Memory B cell (primary cell): ENCODE measurements around the gene NFKBIZ.
A peak's percentile ranks its signal among the peaks of the same experiment; 100 is the strongest.
"Not testable (repeated sequence)": the region's sequence is repeated elsewhere in the genome, so short reads cannot be mapped to it uniquely, and the experiment has no call there.

Experiments used
- ATAC-seq: fragments of 150-1000 bp; cut with Tn5 transposase; 2 replicates; pipeline ENCODE4 v1.10.0; 2021; ENCODE audit warnings: low read depth, mild to moderate bottlenecking, moderate library complexity
- DNase-seq, 2 donors: peaks; one replicate each; pipeline ENCODE4 v3.0.0; 2022; ENCODE audit warnings: low spot score in 2 of 2
- H3K27ac Mint-ChIP-seq: one replicate; pipeline ENCODE4 v1.8.0; 2022; ENCODE audit warnings: mild to moderate bottlenecking, moderate library complexity, mixed read lengths
- H3K27me3 Mint-ChIP-seq: one replicate; pipeline ENCODE4 v1.8.0; 2022; ENCODE audit warnings: mixed read lengths
- H3K36me3 Mint-ChIP-seq: one replicate; pipeline ENCODE4 v1.8.0; 2022; ENCODE audit warnings: mild to moderate bottlenecking, mixed read lengths
- H3K4me1 Mint-ChIP-seq: one replicate; pipeline ENCODE4 v1.8.0; 2022; ENCODE audit warnings: mixed read lengths
- H3K4me3 Mint-ChIP-seq: one replicate; pipeline ENCODE4 v1.8.0; 2022; ENCODE audit warnings: mild to moderate bottlenecking, moderate library complexity, mixed read lengths
- H3K9me3 Mint-ChIP-seq: one replicate; pipeline ENCODE4 v1.8.0; 2022; ENCODE audit warnings: mixed read lengths

NFKBIZ gene

GRCh38 chr3:101862416-101863165 lies 13.3 kb downstream of the NFKBIZ start:
- Mint-ChIP-seq H3K4me3 (no peak overlapping the region), H3K9me3 (peaks cover 2% of the 10 kb centered on the region), H3K27ac (peak overlapping the region; percentile 66), H3K4me1 (peaks cover 21% of the 10 kb centered on the region), H3K27me3 (no peaks in the 10 kb centered on the region), H3K36me3 (peaks cover 34% of the 10 kb centered on the region)
- no peak for ATAC-seq
- no peak for DNase-seq

DNA sequence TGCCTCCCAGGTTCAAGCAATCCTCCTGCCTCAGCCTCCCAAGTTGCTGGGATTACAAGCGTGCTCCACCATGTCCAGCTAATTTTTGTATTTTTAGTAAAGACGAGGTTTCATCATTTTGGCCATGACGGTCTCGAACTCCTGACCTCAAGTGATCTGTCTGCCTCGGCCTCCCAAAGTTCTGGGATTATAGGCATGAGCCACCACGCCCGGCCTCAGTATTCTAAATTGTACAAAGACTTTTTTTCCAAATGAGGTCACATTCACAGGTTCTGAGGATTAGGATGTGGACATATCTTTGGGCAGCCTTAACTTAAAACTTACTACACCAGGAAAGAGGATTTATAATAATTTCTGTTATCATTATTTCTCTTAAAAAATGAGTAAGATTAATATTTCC lies 15.6 kb downstream of the NFKBIZ start:
- Mint-ChIP-seq H3K36me3 (peaks cover 19% of the 10 kb centered on the region), H3K4me1 (peaks cover 29% of the 10 kb centered on the region)
- H3K9me3 Mint-ChIP-seq, H3K4me3 Mint-ChIP-seq, H3K27ac Mint-ChIP-seq, H3K27me3 Mint-ChIP-seq, DNase-seq, ATAC-seq: not testable (repeated sequence)

DNA sequence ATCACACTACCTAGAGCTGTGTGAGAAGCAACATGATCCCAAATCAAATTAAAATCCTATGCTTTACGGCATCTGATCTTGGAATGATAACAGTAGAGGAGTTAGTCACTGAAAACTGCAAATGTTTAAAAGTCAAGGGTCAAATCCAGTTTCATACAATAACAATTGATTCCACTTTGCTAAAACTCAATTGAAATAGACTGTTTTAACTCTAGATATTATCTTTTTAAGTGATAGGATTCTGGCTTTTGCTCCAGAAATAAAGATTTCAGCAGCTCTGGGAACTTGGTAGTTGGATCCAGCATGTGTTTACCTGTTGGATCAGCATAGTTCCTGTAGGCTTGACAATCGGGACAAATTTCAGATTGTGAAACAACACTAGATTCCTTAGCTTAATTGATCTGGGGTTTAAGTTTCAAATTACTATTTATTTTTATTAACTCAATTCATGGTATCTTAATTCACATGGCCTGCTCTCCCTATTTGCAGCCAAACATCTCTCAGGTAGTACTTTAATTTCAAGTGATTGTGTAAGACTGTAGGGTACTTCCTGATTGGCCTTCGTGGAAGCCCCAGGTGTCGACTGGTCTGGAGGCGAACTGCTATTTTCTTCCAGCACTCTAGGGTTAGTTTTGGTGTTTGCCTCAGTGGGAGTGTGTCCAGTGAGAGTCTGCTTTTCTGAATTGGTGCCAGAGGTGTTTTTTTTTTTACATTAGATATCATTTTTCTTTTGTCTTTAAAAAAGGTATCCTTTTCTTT lies 16.6 kb downstream of the NFKBIZ start:
- H3K9me3 Mint-ChIP-seq: peaks cover 2% of the 10 kb centered on the region
- peaks cover 29% of the 10 kb centered on the region for H3K4me1 Mint-ChIP-seq
- DNase-seq (no peak), ATAC-seq (peak; percentile 28)
- no peak overlapping the region for H3K27ac Mint-ChIP-seq
- H3K27me3 Mint-ChIP-seq: no peaks in the 10 kb centered on the region
- peaks cover 14% of the 10 kb centered on the region for H3K36me3 Mint-ChIP-seq
- H3K4me3 Mint-ChIP-seq: no peak overlapping the region

GRCh38 chr3:101867511-101867910 lies 18.2 kb downstream of the NFKBIZ start:
- ATAC-seq (no peak), DNase-seq (no peak)
- H3K36me3 Mint-ChIP-seq: peaks cover 1% of the 10 kb centered on the region
- H3K9me3 Mint-ChIP-seq: no peaks in the 10 kb centered on the region
- H3K27ac Mint-ChIP-seq: peak overlapping the region; percentile 11
- no peak overlapping the region for H3K4me3 Mint-ChIP-seq
- no peaks in the 10 kb centered on the region for H3K27me3 Mint-ChIP-seq
- peaks cover 15% of the 10 kb centered on the region for H3K4me1 Mint-ChIP-seq

GRCh38 chr3:101867996-101868395 lies 18.7 kb downstream of the NFKBIZ start:
- no peaks in the 10 kb centered on the region for H3K27me3 Mint-ChIP-seq
- H3K27ac Mint-ChIP-seq: peak overlapping the region; percentile 11
- no peak for ATAC-seq

DNA sequence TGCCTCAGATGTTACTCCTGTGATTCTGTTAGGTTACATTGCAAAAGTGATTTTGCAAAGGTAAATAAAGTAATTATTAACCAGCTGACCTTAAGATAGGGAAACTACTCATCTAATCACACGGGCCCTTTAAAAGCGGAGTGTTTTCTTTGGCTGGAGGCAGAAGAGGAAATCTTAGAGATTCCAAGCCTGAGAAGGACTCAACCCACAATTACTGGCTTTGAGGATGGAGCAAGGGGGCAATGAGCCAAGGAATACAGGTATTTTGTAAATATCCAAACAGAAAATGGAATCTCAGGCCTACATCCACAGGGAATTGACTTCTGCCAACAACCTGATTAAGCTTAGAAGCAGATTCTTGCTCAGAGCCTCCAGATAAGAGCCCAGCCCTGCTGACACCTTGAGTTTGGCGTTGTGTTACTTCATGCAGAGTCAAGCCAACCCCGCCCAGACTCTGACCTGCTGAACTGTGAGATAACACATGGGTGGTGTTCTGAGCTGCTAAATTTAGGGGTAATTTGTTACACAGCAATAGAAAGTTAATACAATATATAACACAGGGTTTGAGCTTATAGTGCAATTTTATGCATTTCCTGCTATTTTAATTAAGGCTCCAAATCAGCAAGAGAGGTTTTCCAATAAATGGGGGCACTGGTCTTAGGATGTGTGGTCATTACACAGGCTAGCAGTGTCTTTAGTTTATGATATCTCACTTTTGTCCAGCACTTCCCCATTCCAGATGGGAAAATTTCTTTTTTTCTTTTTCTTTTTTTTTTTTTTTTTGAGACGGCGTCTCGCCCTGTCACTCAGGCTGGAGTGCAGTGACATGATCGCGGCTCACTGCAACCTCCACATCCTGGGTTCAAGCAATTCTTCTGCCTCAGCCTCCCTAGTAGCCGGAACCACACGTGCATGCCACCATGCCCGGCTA lies 19.5 kb downstream of the NFKBIZ start:
- Mint-ChIP-seq H3K36me3 (no peaks in the 10 kb centered on the region), H3K27ac (no peak overlapping the region), H3K4me3 (no peak overlapping the region), H3K27me3 (no peaks in the 10 kb centered on the region), H3K4me1 (peaks cover 16% of the 10 kb centered on the region), H3K9me3 (no peaks in the 10 kb centered on the region)
- no peak for DNase-seq
- peak; percentile 60 for ATAC-seq

More at GRCh38 chr3:101867996-101868395, 18.7 kb downstream of the NFKBIZ start:
- Mint-ChIP-seq H3K4me1 (peaks cover 15% of the 10 kb centered on the region), H3K4me3 (no peak overlapping the region), H3K9me3 (no peaks in the 10 kb centered on the region), H3K36me3 (no peaks in the 10 kb centered on the region)
- DNase-seq: no peak

DNA sequence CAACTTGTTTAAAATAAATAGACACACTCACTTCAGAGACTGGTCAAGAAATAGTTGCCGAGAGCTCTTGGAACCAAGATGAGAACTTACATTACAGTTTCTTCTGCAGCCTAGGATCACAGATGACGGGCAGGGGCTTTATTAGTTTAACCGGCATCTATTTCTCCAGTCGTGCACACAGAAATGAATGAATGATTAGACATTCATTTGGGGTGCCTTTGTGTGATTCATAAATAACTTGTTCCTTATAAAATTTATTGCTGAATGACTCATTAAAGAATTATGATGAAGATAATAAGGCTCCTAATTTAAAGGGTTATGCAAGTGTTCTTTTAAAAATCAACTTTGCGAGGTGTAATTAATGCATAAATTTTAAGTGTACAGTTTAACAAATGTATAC lies 20.8 kb downstream of the NFKBIZ start:
- Mint-ChIP-seq H3K4me1 (peaks cover 16% of the 10 kb centered on the region), H3K27me3 (no peaks in the 10 kb centered on the region), H3K36me3 (no peaks in the 10 kb centered on the region), H3K4me3 (no peak overlapping the region), H3K27ac (no peak overlapping the region), H3K9me3 (no peaks in the 10 kb centered on the region)
- DNase-seq (no peak), ATAC-seq (no peak)

- Mint-ChIP-seq H3K27me3 (no peaks in the 10 kb centered on the region), H3K27ac (no peak overlapping the region), H3K4me1 (peaks cover 11% of the 10 kb centered on the region), H3K9me3 (no peaks in the 10 kb centered on the region), H3K4me3 (no peak overlapping the region), H3K36me3 (no peaks in the 10 kb centered on the region)
- no peak for ATAC-seq
- DNase-seq: no peak
Observed at GRCh38 chr3:101873619-101874018, 24.3 kb downstream of the NFKBIZ start.

GRCh38 chr3:101876142-101876541 lies 26.8 kb downstream of the NFKBIZ start:
- Mint-ChIP-seq H3K9me3 (no peaks in the 10 kb centered on the region), H3K36me3 (no peaks in the 10 kb centered on the region), H3K27me3 (no peaks in the 10 kb centered on the region), H3K4me3 (no peak overlapping the region), H3K27ac (peak overlapping the region; percentile 42), H3K4me1 (peaks cover 18% of the 10 kb centered on the region)
- no peak for ATAC-seq
- DNase-seq: no peak

DNA sequence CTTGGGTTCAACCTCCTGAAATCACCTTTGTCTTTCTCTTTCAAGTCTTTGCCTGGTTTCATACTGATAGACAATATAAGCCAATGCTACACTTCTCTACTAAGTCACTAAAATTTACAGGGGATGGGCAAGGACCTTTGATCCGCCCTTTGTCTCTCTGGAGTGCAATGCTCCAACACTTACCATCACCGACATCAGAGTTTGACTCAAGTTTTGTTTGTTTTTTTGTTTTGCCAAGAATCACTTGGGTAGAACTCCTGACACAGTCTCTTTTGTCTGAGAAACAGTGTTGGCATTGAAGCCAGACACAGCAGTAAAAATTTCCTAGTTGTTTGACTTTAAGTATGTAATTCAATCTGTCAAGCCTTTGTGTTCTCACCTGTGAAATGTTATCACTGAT lies 29.3 kb downstream of the NFKBIZ start:
- no peak for ATAC-seq
- Mint-ChIP-seq H3K27me3 (no peaks in the 10 kb centered on the region), H3K9me3 (no peaks in the 10 kb centered on the region), H3K27ac (no peak overlapping the region), H3K36me3 (no peaks in the 10 kb centered on the region), H3K4me3 (no peak overlapping the region), H3K4me1 (peaks cover 15% of the 10 kb centered on the region)
- DNase-seq: no peak

DNA sequence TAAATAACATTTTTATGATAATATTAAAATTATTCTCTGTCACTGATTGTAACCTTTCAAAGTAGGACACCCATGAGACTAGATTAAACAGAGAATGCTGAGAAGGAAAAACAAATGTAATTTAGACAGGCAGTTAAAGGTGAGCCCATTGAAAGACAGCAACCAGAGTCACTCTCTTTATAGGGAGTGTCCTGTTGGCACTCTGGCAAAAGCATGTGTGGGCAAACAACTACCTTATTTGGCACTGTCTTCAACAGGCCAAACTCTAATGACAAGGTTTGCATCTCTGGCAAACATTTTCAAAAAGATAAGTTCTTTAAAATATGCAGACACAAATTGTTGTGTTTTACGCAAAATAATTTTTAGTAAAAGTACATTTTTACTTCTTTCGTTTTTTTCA lies 29.8 kb downstream of the NFKBIZ start:
- H3K9me3 Mint-ChIP-seq: no peaks in the 10 kb centered on the region
- H3K36me3 Mint-ChIP-seq: no peaks in the 10 kb centered on the region
- H3K4me1 Mint-ChIP-seq: peaks cover 15% of the 10 kb centered on the region
- no peak overlapping the region for H3K4me3 Mint-ChIP-seq
- ATAC-seq: no peak
- no peak overlapping the region for H3K27ac Mint-ChIP-seq
- H3K27me3 Mint-ChIP-seq: no peaks in the 10 kb centered on the region
- no peak for DNase-seq

GRCh38 chr3:101879623-101880284 lies 30.4 kb downstream of the NFKBIZ start:
- ATAC-seq (no peak), DNase-seq (no peak)
- H3K4me1 Mint-ChIP-seq: peaks cover 15% of the 10 kb centered on the region
- no peaks in the 10 kb centered on the region for H3K27me3 Mint-ChIP-seq
- no peak overlapping the region for H3K4me3 Mint-ChIP-seq
- no peaks in the 10 kb centered on the region for H3K9me3 Mint-ChIP-seq
- H3K36me3 Mint-ChIP-seq: no peaks in the 10 kb centered on the region
- H3K27ac Mint-ChIP-seq: no peak overlapping the region

DNA sequence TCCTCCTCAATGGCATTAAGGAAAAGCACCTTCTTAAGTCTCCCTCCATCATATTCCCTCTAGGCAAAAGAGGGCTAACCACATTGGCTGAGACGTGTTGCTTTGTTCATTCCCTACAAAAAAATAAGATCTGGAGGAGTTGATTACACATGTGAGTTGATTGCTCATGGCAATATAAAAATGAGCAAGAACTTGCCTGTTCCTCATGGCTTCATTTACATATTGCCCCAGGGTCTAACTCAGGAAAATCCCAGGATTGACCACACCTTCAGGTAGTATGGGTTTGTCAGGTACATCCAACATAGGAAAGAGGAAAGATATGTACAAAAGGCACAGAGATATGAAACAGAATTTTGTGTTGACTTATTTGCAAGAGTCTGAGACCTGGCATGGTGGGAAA lies 35.5 kb downstream of the NFKBIZ start:
- Mint-ChIP-seq H3K4me1 (peaks cover 6% of the 10 kb centered on the region), H3K36me3 (peaks cover 2% of the 10 kb centered on the region), H3K9me3 (peaks cover 1% of the 10 kb centered on the region), H3K27ac (no peak overlapping the region), H3K27me3 (no peaks in the 10 kb centered on the region), H3K4me3 (no peak overlapping the region)
- ATAC-seq: no peak
- DNase-seq: no peak
